Gastroesophageal sphincter (tissue), 3 donors: Measurements from ENCODE around the gene STIL.

Experiments used
- POLR2A ChIP-seq, 2 donors: fragments of 450-650 bp; IDR thresholded peaks; one replicate each; pipeline ENCODE4 v1.6.1; 2017; ENCODE audit warnings: antibody characterized with exemption in 2 of 2, mild to moderate bottlenecking in 2 of 2, moderate library complexity in 1 of 2
- TF ChIP-seq, protein P1 (sequence below), 4 experiments: fragments of 200-600 bp in 2 of 4; fragments of 450-650 bp in 2 of 4; sonication (generic) in 1 of 4; IDR thresholded peaks; one replicate each; pipeline ENCODE4 v1.5.1; 2017 to 2019; ENCODE audit warnings: antibody characterized with exemption in 4 of 4, mild to moderate bottlenecking in 2 of 4, moderate library complexity in 2 of 4

DNA sequence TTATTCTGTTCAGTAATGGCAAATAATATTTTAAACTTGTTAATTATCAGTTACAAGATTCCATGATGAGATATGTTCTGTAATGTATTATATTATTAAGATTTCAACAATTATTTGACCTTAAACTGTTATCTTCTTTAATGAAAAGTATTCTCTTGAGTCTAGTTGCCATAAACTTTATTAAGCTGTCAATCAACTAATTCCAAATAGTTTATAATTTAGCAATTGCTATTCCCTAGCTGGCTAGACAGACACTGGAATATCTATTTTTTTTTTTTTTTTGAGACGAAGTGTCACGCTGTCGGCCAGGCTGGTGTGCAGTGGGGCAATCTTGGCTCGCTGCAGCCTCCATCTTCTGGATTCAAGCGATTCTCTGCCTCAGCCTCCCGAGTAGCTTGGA lies 23.4 kb upstream of the STIL start:
- TF ChIP-seq, protein P1, sequence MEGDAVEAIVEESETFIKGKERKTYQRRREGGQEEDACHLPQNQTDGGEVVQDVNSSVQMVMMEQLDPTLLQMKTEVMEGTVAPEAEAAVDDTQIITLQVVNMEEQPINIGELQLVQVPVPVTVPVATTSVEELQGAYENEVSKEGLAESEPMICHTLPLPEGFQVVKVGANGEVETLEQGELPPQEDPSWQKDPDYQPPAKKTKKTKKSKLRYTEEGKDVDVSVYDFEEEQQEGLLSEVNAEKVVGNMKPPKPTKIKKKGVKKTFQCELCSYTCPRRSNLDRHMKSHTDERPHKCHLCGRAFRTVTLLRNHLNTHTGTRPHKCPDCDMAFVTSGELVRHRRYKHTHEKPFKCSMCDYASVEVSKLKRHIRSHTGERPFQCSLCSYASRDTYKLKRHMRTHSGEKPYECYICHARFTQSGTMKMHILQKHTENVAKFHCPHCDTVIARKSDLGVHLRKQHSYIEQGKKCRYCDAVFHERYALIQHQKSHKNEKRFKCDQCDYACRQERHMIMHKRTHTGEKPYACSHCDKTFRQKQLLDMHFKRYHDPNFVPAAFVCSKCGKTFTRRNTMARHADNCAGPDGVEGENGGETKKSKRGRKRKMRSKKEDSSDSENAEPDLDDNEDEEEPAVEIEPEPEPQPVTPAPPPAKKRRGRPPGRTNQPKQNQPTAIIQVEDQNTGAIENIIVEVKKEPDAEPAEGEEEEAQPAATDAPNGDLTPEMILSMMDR (IDR thresholded peaks at IDR 0.05), result no peak
- TF ChIP-seq POLR2A (IDR thresholded peaks at IDR 0.05), result no peak
